22Rv1 (cell line): ENCODE measurements around the gene PLS3.

Source experiments
- ZFX ChIP-seq: fragments of 450-650 bp; IDR thresholded peaks from 2 replicates; pipeline ENCODE4 v1.6.1; 2017; ENCODE audit warnings: antibody characterized with exemption, borderline replicate concordance
- TF ChIP-seq, protein P1 (sequence below): fragments of 450-650 bp; IDR thresholded peaks from 2 replicates; pipeline ENCODE4 v1.5.1; 2017; ENCODE audit warnings: mild to moderate bottlenecking

DNA sequence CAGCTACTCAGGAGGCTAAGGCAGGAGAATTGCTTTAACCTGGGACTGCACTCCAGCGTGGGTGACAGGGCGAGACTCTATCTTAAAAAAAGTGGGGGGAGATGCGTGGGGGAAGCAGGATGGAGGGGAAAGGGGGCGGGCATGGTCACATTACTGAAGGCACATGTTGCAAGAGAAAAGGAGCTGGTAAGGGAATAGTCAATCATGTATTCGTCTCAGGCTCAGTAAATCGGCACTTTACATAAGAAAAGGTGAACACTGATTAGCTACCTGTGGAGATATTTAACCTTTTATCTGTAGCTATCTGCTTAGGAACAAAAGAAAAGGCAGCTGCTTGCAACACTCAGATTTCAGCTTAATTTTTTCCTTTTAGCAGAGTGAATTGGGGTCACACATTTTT lies 132.5 kb downstream of the PLS3 start:
- TF ChIP-seq, protein P1, sequence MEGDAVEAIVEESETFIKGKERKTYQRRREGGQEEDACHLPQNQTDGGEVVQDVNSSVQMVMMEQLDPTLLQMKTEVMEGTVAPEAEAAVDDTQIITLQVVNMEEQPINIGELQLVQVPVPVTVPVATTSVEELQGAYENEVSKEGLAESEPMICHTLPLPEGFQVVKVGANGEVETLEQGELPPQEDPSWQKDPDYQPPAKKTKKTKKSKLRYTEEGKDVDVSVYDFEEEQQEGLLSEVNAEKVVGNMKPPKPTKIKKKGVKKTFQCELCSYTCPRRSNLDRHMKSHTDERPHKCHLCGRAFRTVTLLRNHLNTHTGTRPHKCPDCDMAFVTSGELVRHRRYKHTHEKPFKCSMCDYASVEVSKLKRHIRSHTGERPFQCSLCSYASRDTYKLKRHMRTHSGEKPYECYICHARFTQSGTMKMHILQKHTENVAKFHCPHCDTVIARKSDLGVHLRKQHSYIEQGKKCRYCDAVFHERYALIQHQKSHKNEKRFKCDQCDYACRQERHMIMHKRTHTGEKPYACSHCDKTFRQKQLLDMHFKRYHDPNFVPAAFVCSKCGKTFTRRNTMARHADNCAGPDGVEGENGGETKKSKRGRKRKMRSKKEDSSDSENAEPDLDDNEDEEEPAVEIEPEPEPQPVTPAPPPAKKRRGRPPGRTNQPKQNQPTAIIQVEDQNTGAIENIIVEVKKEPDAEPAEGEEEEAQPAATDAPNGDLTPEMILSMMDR, result no peak
- TF ChIP-seq ZFX, result no peak
